Uterus (tissue), 4 donors: Measurements from ENCODE around the gene OPRL1. TPM values are rescaled to one million over a fixed set of nuclear protein-coding genes. Genes with fewer than 3 reads are reported as not detected.

Experiments
- DNase-seq, 2 donors: peaks; one replicate each; pipeline ENCODE4 v3.0.0-alpha.2; 2019 to 2020
- H3K27ac ChIP-seq, 2 donors: fragments of 200-600 bp; sonication (generic); 1 replicate in 1 of 2; 2 replicates in 1 of 2; pipeline ENCODE4 v1.5.1; 2016 to 2018
- H3K27me3 ChIP-seq, 2 donors: fragments of 200-600 bp; sonication (generic); one replicate each; pipeline ENCODE4 v1.5.1; 2018 to 2019; ENCODE audit warnings: control low read depth in 1 of 2
- H3K36me3 ChIP-seq, 2 donors: fragments of 200-600 bp; sonication (generic); one replicate each; pipeline ENCODE4 v1.5.1; 2019; ENCODE audit warnings: control low read depth in 1 of 2
- H3K4me1 ChIP-seq, 2 donors: fragments of 200-600 bp; sonication (generic); one replicate each; pipeline ENCODE4 v1.5.1; 2018 to 2019; ENCODE audit warnings: control low read depth in 1 of 2
- H3K4me3 ChIP-seq, 2 donors: fragments of 200-600 bp; sonication (generic); 1 replicate in 1 of 2; 2 replicates in 1 of 2; pipeline ENCODE4 v1.5.1; 2018 to 2019; ENCODE audit warnings: mild to moderate bottlenecking in 1 of 2
- H3K9me3 ChIP-seq, 2 donors: fragments of 200-600 bp; sonication (generic); one replicate each; pipeline ENCODE4 v1.5.1; 2019; ENCODE audit warnings: control low read depth in 1 of 2
- CTCF ChIP-seq, 4 experiments: fragments of 200-600 bp in 2 of 4; fragments of 450-650 bp in 2 of 4; sonication (generic) in 2 of 4; IDR thresholded peaks; one replicate each; pipeline ENCODE4 v1.5.1; 2016 to 2019; ENCODE audit warnings: antibody characterized with exemption in 4 of 4, mild to moderate bottlenecking in 2 of 4, moderate library complexity in 1 of 4
- POLR2A ChIP-seq, 2 donors: fragments of 450-650 bp; IDR thresholded peaks; one replicate each; pipeline ENCODE4 v1.6.1; 2016; ENCODE audit warnings: antibody characterized with exemption in 2 of 2, mild to moderate bottlenecking in 1 of 2, moderate library complexity in 1 of 2
- intact Hi-C: fragments of 100-400 bp; cut with DNase I; formaldehyde crosslinking; loops from one replicate; pipeline ENCODE4 v1.15.1; 2023; ENCODE audit warnings: low total_unique reads
- total RNA-seq, 4 donors: library from RNA; depleted of rRNA in 3 of 4; stranded (reverse); fragments of >200 nt in 3 of 4; gene quantifications; one replicate each; pipeline versions ENCODE4 v1.1.0 to v1.2.4, GENCODE V29; 2014 to 2023
- donor health status: DM: yes; HTN: yes; CAD: no.

Gene OPRL1
- total RNA-seq, 4 donors from 2014 or later = 0.51 to 1.9 (median 0.64) TPM; not detected in 1

DNA sequence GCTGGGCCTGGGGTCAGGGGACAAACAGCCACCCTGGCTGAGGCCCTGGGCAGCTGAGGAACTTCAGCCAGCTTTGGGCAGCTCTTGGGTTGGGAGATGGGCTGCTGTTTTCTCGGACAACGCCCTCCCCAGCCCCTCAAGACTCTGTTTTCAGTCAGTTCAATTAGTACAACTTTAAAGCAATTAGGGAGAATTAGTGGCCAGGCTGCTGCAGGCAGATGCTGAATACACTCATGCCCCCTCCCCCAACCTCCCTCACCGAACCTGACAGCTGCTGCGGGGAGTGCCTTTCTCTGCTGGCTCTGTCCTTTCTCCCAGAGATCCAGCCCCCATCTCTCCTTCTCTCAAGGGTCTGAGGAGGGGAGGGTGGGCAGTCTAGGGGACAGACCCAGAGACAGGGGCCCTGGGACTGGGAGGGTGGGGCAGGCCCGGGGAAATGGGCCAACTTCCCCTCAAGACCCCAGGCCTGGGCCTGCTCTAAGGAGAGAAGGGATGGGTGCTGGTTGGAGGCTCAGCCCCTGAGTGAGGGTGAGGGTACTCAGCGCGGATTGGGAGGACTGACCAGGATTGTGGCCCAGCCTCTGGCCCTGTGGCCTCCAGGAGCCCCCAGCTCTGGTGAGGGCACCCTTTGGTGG is 66.5 kb downstream of the OPRL1 start:
- no peak for DNase-seq
- H3K27me3 ChIP-seq = no peaks in the 10 kb centered on the region

GRCh38 chr20:64146936-64147477 is 67.1 kb downstream of the OPRL1 start:
- Histone ChIP-seq H3K36me3 (no peaks in the 10 kb centered on the region), H3K27me3 (no peaks in the 10 kb centered on the region), H3K4me3 (no peak overlapping the region), H3K4me1 (no peaks in the 10 kb centered on the region), H3K27ac (no peak overlapping the region), H3K9me3 (no peaks in the 10 kb centered on the region)
- no peak for DNase-seq
- TF ChIP-seq CTCF (IDR thresholded peaks at IDR 0.05) (no peak), POLR2A (IDR thresholded peaks at IDR 0.05) (no peak)
- intact Hi-C loops = no loop called here

More for the DNA sequence above, 66.5 kb downstream of the OPRL1 start:
- Histone ChIP-seq H3K27ac (no peak overlapping the region), H3K4me1 (no peaks in the 10 kb centered on the region), H3K36me3 (no peaks in the 10 kb centered on the region), H3K4me3 (no peak overlapping the region), H3K9me3 (no peaks in the 10 kb centered on the region)
- no peak for TF ChIP-seq POLR2A (IDR thresholded peaks at IDR 0.05)
- no peak for TF ChIP-seq CTCF (IDR thresholded peaks at IDR 0.05)
- intact Hi-C loops = no loop called here

GRCh38 chr20:64148581-64148980 is 68.7 kb downstream of the OPRL1 start:
- DNase-seq = no peak
- Histone ChIP-seq H3K4me1 (no peaks in the 10 kb centered on the region), H3K4me3 (no peak overlapping the region), H3K27me3 (no peaks in the 10 kb centered on the region), H3K36me3 (no peaks in the 10 kb centered on the region), H3K27ac (no peak overlapping the region), H3K9me3 (no peaks in the 10 kb centered on the region)
- TF ChIP-seq CTCF (IDR thresholded peaks at IDR 0.05) (no peak), POLR2A (IDR thresholded peaks at IDR 0.05) (no peak)
- intact Hi-C loops = no loop called here

DNA sequence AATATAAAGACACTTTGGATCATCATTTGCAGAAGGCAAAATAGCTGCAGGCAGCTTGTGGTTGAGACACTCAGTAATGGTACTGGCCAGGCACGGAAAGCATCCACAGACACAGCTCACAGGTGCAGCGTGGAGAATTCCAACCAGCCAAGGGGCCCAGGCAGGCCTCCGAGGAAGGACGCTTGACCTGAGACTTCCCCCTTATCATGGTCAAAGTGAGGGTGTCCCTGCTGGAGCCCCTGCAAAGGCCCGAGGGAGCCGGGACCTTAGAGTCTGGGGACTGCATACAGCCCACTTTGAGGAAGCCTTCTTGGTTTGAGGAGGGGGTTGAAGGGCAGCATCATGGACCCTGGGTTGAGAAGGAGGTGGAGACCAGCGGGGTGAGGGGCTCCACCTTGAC is 69.3 kb downstream of the OPRL1 start:
- DNase-seq = no peak
- H3K27ac ChIP-seq = no peak overlapping the region
- no peaks in the 10 kb centered on the region for H3K27me3 ChIP-seq
- intact Hi-C loops = no loop called here
- no peaks in the 10 kb centered on the region for H3K36me3 ChIP-seq
- no peaks in the 10 kb centered on the region for H3K9me3 ChIP-seq
- TF ChIP-seq CTCF (IDR thresholded peaks at IDR 0.05) (no peak), POLR2A (IDR thresholded peaks at IDR 0.05) (no peak)
- H3K4me3 ChIP-seq = no peak overlapping the region
- H3K4me1 ChIP-seq = no peaks in the 10 kb centered on the region

GRCh38 chr20:64149809-64150560 is 70.1 kb downstream of the OPRL1 start:
- Histone ChIP-seq H3K27ac (no peak overlapping the region), H3K9me3 (no peaks in the 10 kb centered on the region), H3K27me3 (no peaks in the 10 kb centered on the region), H3K4me3 (no peak overlapping the region), H3K36me3 (no peaks in the 10 kb centered on the region), H3K4me1 (no peaks in the 10 kb centered on the region)
- DNase-seq = no peak
- intact Hi-C loops = no loop called here
- TF ChIP-seq CTCF (IDR thresholded peaks at IDR 0.05) (no peak), POLR2A (IDR thresholded peaks at IDR 0.05) (no peak)
